ENCODE results near the gene DHRS3.

Gene DHRS3

DNA sequence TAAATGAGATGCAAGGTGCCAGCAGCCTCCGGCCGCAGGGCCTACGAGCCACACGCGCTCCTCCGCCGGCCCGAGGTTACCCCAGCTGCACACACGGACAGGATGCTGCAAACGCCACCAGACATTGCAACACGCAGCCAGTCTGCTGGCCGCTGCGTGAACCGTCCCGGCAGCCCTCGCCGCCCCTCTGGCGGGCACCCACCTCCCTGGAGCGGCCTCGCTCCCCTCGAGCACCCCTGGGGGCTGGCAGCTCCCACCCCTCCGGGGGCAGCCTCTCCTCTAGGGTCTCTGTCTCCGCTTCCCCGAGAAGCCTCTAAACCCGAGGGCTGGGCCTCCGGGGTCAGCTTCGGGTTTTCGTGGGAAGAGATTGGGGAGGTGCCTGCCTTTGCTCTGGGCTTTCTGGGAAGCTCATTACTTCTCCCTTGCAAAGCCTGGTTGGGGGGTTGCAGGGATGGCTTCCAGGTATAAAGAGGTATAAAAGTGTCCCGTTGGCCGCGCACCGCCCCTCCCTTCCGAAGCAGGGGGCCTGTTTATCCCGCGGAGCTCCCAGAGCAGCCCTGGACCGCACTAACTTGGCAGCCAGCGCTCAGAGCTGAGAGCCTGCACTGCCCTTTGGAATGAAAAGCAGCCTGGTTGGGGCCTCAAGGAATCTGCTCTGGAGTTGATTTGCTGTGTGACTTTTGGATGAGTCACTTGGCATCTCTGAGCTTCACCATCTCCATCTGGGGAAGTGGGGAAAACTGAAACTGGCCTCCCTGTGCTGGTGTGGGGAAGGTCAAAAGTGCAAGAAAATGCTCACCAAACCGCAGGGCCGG is 21.8 kb downstream of the DHRS3 start:
- DNase-seq = no peak

DNA sequence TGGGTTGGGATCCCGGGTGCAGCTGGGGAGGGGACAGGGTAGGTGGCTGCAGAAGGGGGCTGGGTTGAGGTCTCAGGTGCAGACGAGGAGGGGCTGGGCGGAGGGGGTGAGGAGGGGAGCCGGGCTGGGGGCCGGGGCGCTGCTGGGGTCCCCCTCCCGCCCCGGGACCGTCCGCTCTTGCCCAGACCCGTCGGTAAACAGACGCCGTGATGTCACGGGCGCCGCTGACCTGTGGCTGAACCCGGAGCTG is 22.3 kb downstream of the DHRS3 start:
- DNase-seq = no peak

DNA sequence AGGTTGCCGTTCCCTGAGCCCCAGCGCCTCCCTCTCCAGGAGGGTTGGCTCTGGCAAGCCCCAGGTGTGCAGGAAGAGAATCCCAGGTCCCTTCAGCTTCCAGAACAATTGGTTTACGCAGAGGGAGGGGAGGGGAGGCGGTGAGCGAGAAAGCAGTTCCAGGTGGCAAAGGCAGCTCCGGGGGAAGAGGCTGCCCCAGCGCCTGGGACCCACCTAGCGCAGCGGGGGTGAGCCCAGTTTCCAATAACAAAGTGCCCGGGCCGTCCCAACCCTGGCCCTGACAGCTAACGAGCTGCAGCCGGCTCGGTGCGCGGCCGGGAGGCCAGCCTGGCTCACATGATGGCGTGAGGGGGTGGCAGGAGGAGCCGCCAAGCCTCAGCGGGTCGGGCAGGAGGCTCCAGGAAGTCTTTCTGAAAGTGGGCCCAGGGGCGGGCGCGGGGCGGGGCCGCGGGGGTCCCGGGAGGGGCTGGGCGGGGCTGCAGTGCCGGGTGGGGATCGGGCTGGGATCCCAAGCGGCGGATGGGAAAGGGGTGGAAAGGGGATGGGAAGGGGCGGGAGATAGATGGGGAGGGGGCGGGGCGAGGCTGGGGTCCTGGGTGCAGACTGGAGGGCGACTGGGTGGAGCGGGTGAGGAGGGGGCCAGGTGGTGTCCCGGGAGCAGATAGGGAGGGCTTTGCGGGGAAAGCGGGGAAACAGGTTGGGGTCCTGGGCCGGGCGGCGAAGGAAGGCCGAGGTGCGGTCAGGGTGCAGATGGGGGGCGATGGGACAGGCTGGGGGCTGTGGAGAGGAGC is 22.8 kb downstream of the DHRS3 start:
- no peak for DNase-seq

- DNase-seq = no peak
Observed at GRCh38 chr1:12594490-12594889, 23.5 kb downstream of the DHRS3 start.

DNA sequence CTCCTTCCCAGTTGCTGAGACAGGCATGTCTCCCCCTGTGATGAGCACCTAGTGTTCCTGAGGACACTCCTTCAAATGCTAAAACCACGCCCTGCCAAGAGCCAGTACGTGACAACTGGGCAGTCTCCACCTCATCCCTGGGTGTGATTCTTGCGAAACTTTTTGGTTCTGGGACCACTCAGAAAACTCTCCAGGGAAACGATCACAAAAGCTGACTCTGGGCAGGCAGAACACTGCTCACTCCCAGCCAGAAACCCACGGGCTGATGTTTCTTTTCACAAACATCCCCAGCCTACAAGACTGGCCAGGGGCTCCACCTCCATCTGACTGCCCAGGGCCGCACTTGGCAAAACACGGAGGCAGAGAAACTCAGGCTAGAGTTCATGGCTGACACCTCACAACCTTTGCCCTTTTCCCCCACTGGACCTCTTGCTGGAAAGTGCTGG is 24.4 kb downstream of the DHRS3 start:
- no peak for DNase-seq

DNA sequence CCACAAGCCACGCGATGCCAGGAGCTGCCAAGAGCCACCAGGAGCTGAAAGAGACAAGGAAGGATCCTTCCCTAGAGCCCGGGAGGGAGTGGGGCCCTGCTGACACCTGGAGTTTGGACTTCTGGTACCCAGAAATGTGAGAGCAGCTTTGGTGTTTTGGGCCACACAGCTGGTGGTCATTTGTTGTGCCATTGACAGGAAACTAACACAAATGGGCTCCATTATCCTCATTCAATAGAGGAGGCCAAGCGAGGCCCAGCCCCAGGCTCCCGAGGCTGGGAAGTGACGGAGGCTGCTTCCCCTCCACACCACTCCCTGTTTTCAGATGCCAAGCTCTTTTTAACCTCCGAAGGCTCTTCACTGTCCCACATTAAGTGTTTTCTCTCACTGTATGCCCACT is 25.5 kb downstream of the DHRS3 start:
- no peak for DNase-seq

GRCh38 chr1:12591267-12591938 is 26.6 kb downstream of the DHRS3 start:
- no peak for DNase-seq

- no peak for DNase-seq
Observed at GRCh38 chr1:12588695-12589094, 29.3 kb downstream of the DHRS3 start.

GRCh38 chr1:12587981-12588640 is 29.9 kb downstream of the DHRS3 start:
- DNase-seq = no peak

DNA sequence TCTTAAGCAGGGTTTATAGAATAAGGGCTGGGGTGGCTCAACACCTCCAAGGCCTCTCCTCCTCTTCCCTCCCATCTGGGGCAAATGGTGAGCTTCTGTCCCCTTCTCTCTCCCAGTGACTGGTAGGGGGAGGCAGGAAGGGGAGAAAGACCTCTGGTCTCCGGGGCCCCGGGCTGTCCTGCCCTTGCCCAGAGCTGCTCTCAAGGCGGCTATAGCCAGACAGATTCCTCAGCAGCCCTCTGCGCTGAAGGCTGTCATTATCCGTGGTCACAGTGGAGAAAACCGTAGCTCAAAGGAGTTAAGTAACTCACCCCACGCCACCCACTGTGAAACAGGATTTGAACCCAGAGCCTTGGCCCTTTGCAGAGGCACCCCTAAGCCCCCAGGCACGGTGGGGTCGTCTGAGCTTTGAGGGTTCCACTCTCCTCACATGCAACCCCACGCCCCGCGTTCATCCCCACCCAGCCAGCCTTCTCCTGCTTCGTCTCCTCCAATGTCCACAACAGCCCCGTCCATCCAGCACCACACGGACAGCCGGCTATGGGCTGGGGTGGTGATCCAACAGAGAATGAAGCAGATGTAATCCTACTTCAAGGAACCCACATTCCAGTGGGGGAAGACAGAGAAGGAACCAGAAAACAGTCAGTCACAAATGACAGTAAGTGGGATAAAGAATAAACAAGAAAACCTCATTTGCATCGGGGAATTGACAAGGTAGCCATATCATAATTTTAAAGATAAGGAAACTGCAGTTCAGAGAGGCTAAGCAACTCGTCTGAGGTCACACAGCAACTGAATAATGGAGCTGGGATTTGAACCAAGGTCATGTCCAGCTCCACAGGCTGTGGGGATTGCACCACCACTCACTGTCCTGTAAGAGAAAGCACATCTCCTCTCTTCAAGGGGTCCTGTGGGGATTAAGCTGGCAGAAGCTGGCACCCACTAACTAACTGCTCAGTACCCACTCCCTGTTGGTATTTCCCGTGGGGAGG is 31.8 kb downstream of the DHRS3 start:
- no peak for DNase-seq

GRCh38 chr1:12585536-12585935 is 32.5 kb downstream of the DHRS3 start:
- no peak for DNase-seq

GRCh38 chr1:12584900-12585525 is 33.0 kb downstream of the DHRS3 start:
- no peak for DNase-seq

GRCh38 chr1:12583484-12583883 is 34.5 kb downstream of the DHRS3 start:
- no peak for DNase-seq

DNA sequence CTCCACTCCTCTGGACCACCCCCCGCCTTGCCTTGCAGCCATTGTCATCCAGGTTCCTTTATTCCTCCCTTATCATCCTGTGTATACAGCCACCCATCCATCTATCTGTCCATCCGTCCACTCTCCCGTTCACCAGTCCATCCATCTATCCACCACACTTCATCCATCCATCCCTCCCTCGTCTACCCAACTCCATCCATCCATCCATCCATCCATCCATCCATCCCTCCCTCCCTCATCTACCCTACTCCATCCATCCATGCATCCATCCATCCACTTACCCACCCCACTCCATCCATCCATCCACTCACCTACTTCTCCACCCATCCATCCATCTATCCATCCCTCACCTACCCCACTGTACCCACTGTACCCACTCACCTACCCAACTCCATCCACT is 35.4 kb downstream of the DHRS3 start:
- DNase-seq = no peak

- DNase-seq = no peak
Observed at GRCh38 chr1:12581179-12581578, 36.8 kb downstream of the DHRS3 start.

- DNase-seq = no peak
Observed at GRCh38 chr1:12580054-12580887, 37.7 kb downstream of the DHRS3 start.

DNA sequence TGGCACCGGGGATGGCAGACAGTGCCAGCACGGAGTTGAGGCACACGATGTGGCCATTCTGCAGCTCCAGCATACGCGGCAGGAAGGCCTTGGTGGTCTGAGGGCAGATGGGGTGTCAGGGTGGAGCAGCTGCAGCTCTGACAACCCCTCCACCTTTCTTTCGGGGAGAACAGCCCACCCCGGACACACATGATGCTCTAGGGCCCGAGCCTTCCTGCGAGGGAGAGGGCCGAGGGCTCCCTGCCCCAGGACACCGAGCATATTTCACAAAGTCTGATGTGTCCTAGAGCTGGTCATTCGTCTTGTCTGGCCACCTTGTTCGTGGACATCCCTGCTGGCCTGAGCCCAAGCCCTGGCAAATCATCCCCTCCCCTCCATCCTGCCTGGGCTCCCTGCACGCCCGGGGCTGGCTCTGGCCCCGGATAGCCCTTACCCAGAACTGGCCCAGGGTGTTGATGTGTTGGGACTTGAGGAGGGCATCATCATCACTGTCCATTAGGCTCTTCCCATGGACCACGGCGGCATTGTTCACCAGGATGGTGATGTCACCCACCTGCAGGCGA is 39.1 kb downstream of the DHRS3 start:
- DNase-seq = no peak

DNA sequence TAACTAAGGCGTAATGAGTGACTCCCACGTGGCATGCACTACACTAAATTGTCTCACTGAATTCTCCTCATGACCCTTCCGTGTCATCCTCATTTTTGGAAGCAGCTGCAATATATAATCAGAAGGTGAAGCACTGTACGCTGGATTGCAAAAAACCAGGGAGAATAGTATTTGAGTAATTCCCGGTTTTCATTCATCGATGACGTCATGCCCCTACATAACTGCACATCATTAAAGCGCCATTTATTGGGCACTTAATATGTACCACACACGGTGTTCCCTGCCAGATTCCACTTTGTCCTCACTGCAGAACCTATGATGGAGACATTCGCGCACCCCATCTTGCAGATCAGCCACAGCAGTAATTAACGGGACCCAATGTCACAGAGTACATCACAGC is 41.0 kb downstream of the DHRS3 start:
- no peak for DNase-seq

GRCh38 chr1:12574757-12575139 is 43.3 kb downstream of the DHRS3 start:
- no peak for DNase-seq
